GM12872 (cell line): Measurements from ENCODE around the gene TRIM50.

Source experiments
- CTCF ChIP-seq: IDR thresholded peaks from 3 replicates; pipeline ENCODE4 v1.5.1; 2011; ENCODE audit warnings: low read depth, mild to moderate bottlenecking, low read length, moderate library complexity; ENCODE audit not compliant: insufficient read depth

The TRIM50 gene

GRCh38 chr7:73364006-73364728 is 36.3 kb upstream of the TRIM50 start:
- TF ChIP-seq CTCF, result no peak

- TF ChIP-seq CTCF, result no peak
Observed at GRCh38 chr7:73363225-73364005, 35.5 kb upstream of the TRIM50 start.

- TF ChIP-seq CTCF, result no peak
Observed at GRCh38 chr7:73359746-73360375, 32.0 kb upstream of the TRIM50 start.

- no peak for TF ChIP-seq CTCF
Observed at GRCh38 chr7:73359306-73359705, 31.4 kb upstream of the TRIM50 start.

- no peak for TF ChIP-seq CTCF
Observed at GRCh38 chr7:73358590-73359275, 30.9 kb upstream of the TRIM50 start.

- no peak for TF ChIP-seq CTCF
Observed at GRCh38 chr7:73356159-73356558, 28.3 kb upstream of the TRIM50 start.

GRCh38 chr7:73354821-73355220 is 26.9 kb upstream of the TRIM50 start:
- no peak for TF ChIP-seq CTCF
